Measurements from ENCODE around the gene RRP12. TPM values are rescaled to one million over a fixed set of nuclear protein-coding genes. Genes with fewer than 3 reads are reported as not detected.

RRP12 gene
- total RNA-seq, 1 donor from 2014 or later, result 15.2 TPM

DNA sequence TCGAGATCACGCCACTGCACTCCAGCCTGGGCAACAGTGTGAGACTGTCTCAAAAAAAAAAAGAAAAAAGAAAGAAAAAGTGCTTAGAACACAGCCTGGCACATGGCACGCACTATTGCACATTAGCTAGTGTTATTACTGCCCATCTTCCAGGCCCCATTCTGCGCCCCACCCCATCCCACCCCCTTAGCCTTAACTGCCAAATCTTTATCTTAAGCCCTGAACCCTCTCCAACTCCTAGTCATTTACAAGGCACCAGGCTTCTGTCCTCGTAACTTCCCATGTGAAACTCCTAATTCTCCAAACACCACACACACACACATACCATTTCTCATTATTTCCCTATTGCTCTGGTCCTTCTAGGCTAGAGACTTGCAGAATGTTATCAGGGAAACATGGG, 71.4 kb downstream of the RRP12 start:
- no peak overlapping the region for H3K4me3 ChIP-seq
- intact Hi-C loops (cut with micrococcal nuclease), result loop anchor here (5.0 kb wide), 1 partner anchor 52 kb away; no protein-coding TSS in a partner anchor
- DNase-seq, result no peak
- TF ChIP-seq, protein P1, sequence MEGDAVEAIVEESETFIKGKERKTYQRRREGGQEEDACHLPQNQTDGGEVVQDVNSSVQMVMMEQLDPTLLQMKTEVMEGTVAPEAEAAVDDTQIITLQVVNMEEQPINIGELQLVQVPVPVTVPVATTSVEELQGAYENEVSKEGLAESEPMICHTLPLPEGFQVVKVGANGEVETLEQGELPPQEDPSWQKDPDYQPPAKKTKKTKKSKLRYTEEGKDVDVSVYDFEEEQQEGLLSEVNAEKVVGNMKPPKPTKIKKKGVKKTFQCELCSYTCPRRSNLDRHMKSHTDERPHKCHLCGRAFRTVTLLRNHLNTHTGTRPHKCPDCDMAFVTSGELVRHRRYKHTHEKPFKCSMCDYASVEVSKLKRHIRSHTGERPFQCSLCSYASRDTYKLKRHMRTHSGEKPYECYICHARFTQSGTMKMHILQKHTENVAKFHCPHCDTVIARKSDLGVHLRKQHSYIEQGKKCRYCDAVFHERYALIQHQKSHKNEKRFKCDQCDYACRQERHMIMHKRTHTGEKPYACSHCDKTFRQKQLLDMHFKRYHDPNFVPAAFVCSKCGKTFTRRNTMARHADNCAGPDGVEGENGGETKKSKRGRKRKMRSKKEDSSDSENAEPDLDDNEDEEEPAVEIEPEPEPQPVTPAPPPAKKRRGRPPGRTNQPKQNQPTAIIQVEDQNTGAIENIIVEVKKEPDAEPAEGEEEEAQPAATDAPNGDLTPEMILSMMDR (IDR thresholded peaks at IDR 0.05; ENCODE audit: borderline replicate concordance), result no peak
- H3K27me3 ChIP-seq (ENCODE audit: low read depth), result no peaks in the 10 kb centered on the region
- peaks cover 9% of the 10 kb centered on the region for H3K36me3 ChIP-seq
- H3K27ac ChIP-seq (replicated peaks), result no peak overlapping the region
- H3K4me1 ChIP-seq, result peaks cover 69% of the 10 kb centered on the region
- H3K9me3 ChIP-seq (replicated peaks), result no peaks in the 10 kb centered on the region

DNA sequence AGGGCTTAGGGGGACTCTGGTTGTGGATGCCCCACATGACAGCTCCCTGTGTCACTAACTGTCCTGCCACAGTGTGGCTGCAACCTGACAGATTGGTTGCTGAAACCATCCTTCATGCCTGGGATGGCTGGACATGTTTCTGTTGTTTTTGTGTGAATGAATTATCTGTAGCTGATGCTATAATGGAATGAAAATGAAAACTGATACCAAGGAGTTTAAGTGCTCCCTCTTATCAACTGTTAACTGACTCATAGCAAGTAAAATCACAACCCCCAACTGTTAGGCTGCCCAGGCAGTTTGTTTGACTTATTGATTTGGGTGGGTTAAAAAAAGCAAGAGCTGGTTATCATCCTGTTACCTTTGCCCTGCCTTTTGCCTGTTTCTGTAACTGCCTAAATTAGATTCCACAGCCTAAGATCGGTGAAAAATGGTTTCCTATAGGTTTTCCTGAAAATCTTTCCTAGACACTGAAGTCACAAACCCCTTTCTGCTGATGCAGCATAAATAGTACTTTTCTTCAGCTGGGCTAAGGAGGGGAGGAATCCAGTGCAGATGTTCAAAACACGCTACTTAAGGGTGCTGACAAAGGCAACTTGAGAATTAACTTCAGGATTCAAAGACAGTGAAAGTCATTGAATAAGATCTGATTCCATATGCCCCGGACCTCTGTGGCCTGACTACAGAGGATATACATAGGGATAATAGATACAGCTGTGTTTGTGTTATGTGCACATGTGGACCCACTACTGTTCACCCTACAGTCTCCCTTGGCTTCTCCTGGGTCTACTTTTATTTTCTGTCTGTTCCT, 72.3 kb downstream of the RRP12 start:
- Histone ChIP-seq H3K4me1 (peaks cover 63% of the 10 kb centered on the region), H3K27ac (replicated peaks) (no peak overlapping the region), H3K27me3 (ENCODE audit: low read depth) (no peaks in the 10 kb centered on the region), H3K9me3 (replicated peaks) (no peaks in the 10 kb centered on the region), H3K4me3 (no peak overlapping the region), H3K36me3 (peaks cover 9% of the 10 kb centered on the region)
- TF ChIP-seq, protein P1 (IDR thresholded peaks at IDR 0.05; ENCODE audit: borderline replicate concordance), result no peak
- DNase-seq, result no peak
- intact Hi-C loops (cut with micrococcal nuclease), result no loop called here

DNA sequence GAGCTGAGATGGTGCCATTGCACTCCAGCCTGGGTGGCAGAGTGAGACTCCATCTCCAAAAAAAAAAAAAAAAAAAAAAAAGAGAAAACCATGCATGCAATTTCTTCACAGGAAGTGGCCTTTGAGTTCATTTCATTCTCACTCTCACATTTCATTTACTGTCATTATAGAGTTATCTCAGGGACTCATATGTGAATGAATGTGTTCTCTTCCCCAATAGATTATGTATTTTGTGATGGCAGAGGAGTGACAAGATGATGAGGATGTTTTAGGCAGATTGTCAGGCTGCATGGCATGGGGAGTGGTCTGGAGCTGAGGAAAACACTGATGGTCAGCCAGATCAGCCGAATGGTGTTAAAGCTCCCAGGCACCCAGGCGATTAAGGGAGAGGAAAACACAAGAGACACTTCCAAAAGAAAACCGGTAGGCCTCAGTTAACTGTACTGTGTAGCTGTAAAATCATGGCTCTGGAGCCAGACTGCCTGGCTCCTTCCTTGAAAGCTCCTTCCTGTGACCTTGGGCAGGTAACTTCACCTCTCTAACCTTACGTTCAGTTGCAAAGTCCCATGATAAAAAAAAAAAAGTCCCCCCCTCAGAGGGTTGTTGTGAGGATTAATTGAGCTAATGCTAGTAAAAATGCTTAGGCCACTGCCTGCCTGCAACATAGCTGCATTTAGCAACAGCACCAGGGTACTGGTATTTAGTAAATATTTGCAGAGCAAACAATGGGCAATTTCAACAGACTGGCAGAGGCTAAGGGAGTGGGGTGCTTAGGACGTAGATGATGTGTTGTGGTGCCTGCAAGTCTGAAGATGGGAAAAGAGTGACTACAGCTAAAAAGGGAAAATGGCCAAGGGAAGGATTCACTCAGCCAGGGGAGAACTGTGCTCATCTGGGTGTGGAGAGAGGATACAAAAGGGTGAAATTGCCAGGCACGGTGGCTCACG, 73.5 kb downstream of the RRP12 start:
- DNase-seq, result no peak
- H3K4me1 ChIP-seq, result peaks cover 50% of the 10 kb centered on the region
- H3K9me3 ChIP-seq (replicated peaks), result no peaks in the 10 kb centered on the region
- H3K4me3 ChIP-seq, result no peak overlapping the region
- peaks cover 9% of the 10 kb centered on the region for H3K36me3 ChIP-seq
- TF ChIP-seq, protein P1 (IDR thresholded peaks at IDR 0.05; ENCODE audit: borderline replicate concordance), result no peak
- no peaks in the 10 kb centered on the region for H3K27me3 ChIP-seq (ENCODE audit: low read depth)
- no peak overlapping the region for H3K27ac ChIP-seq (replicated peaks)
- intact Hi-C loops (cut with micrococcal nuclease), result no loop called here

DNA sequence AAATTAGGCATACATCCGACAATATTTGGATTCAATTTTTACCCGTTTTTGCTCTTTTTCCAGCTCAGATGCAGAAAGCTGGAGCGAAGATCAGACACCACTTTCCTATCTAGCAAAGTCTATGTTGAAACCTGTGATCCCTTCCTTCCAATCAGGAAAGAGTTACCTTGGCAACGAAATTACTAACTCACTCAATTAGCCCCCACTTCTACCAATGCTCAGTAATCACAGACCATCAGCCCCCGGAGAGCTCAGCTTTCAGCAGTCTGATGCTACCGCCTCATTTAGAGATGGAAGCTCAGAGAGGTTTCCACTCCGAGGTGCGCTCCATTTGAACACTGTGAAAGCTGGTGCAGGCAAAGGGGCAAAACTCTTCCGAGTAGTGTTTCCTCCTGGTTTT, 75.4 kb downstream of the RRP12 start:
- Histone ChIP-seq H3K4me3 (no peak overlapping the region), H3K27ac (replicated peaks) (no peak overlapping the region), H3K4me1 (peaks cover 47% of the 10 kb centered on the region), H3K36me3 (peaks cover 9% of the 10 kb centered on the region), H3K27me3 (ENCODE audit: low read depth) (no peaks in the 10 kb centered on the region), H3K9me3 (replicated peaks) (no peaks in the 10 kb centered on the region)
- intact Hi-C loops (cut with micrococcal nuclease), result no loop called here
- TF ChIP-seq, protein P1 (IDR thresholded peaks at IDR 0.05; ENCODE audit: borderline replicate concordance), result no peak
- no peak for DNase-seq

DNA sequence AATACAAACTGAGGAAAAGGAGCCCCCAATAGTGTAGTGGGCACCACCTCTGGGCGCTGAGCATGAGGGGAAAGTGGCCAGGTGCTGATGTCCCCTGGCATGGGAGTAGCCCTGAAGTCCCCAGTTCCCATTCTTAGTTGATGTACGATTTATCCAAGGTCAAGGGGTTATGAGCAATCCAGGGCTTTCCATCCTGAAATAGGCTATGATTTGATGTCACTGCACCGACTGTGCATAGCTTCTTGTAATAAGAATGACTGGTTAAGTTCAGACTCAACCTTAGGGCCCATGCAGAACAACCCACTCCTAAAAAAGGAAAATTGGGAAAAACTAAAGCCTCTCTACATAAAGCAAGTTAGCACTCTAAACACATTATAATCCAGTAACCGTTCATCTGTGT, 77.6 kb downstream of the RRP12 start:
- H3K4me3 ChIP-seq, result no peak overlapping the region
- no peaks in the 10 kb centered on the region for H3K27me3 ChIP-seq (ENCODE audit: low read depth)
- no peaks in the 10 kb centered on the region for H3K9me3 ChIP-seq (replicated peaks)
- TF ChIP-seq, protein P1 (IDR thresholded peaks at IDR 0.05; ENCODE audit: borderline replicate concordance), result no peak
- H3K4me1 ChIP-seq, result peaks cover 45% of the 10 kb centered on the region
- DNase-seq, result no peak
- H3K36me3 ChIP-seq, result no peaks in the 10 kb centered on the region
- intact Hi-C loops (cut with micrococcal nuclease), result no loop called here
- no peak overlapping the region for H3K27ac ChIP-seq (replicated peaks)

Data from left ventricle myocardium inferior (tissue), 1 donor.